NCI-H69 (cell line): ENCODE measurements around the gene ZNF57.
"Not testable (repeated sequence)": the region's sequence is repeated elsewhere in the genome, so short reads cannot be mapped to it uniquely, and the experiment has no call there.

ENCODE experiments used
- DNase-seq: peaks from one replicate; lab custom pipeline; 2025; lab: John Stamatoyannopoulos, UW

ZNF57 gene

DNA sequence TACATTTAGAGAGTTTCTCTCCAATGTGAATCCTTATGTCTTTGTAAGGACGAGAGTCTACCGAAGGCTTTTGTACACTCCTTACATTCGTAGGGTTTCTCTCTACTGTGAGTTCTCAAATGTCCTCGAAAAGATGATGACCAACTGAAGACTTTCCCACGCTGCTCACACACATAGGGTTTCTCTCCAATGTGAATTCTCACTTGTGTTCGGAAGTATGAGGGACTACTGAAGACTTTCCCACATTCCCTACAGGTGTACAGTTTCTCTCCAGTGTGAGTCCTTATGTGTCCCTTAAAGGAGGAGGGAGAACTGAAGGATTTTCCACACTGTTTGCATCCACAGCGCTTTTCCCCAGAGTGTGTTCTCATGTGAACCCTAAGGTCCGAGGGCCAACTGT, 4.0 kb upstream of the ZNF57 start:
- DNase-seq = no peak

DNA sequence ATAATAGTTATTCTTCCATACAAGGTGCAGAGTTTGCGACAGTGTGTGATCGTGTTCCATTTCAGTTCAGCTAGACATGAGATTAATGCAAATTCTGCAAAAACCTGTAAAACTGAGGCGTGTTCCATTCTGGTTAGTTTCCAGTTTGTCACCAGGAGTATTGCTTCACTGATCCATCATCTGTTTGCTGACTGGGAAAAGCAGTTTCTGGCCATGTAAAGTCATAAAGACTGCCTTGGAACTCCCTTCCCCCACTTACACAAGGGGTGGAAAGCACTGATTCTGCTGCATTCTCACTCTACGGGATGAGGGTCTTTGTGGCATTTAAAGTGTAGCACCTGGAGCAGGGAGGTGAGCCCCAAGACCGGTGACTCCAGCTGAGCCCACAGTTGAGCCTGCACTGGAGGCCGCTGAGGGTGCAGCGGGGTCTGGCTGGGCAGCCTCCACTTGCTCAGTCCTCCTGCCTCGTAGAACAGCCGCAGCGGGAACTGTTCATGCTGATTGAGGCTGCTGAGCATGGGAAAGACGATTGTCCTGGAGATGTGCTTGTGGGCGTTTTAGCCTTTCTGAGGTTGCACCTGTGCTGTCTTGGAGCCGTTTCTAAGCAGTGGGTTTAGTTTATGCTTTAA, 2.0 kb downstream of the ZNF57 start:
- no peak for DNase-seq

DNA sequence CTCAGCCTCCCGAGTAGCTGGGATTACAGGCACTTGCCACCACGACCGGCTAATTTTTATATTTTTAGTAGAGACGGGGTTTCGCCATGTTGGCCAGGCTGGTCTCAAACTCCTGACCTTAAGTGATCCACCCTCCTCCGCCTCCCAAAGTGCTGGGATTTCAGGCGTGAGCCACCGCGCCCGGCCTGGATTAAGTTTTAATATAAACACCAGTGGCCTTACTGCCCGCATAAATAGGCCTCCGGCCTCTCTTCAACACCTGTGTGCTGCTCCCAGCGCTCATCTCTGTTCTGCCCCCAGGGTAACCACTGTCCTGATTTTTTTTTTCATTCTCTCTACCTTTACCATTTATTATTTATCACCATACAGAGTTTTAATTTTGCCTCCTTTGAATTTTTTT, 2.6 kb downstream of the ZNF57 start:
- not testable (repeated sequence) for DNase-seq

DNA sequence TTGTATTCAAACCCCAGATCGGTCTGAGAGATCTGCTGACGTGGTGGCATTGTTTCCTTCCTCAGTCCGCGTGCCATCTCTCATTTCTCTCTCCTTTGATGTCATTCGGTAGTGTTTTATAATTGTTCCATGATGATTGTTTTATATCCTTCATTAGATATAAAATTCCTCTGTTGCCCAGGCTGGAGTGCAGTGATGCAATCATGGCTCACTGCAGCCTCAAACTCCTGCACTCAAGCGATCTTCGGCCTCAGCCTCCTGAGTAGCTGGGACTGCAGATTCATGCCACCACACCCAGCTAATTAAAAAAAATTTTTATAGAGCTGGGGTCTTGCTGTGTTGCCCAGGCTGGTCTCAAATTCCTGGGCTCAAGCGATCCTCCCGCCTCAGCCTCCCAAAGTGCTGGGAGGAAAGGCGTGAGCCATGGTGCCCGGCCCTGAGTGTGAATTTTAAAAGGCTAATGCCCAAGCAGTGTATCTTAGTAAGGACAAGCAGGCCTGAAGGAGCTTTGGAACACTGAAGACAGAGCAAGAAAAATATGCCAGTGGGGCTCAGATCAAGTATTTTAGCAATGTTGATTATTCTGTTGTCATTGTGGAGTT, 5.3 kb downstream of the ZNF57 start:
- no peak for DNase-seq

DNA sequence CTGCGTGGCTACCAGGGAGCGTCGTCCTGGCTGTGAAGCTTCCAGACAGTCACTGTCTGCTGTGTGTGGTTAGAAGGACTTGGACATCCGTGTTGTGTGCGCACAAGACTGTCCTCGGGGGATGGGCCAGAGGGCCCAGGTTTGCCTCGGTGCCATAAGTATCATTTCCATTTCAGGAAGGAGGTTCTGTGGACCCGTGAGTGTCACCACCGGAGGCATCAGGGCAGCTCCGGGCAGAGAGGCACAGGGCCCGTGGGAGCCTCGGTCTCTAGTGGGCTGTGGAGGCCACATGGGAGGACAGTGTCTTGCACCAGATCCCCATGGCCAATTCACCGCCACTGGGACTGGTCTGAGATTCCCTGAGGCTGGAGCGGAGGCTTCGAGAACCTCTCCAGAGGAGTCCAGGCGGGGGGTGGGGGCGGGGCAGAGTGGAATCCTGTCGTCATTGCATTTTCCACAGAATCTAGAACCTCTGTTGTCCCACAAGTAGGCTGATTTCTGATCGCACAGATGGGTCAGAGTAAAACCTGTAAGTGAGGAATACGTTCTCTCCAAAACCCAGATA, 6.0 kb downstream of the ZNF57 start:
- DNase-seq = no peak

DNA sequence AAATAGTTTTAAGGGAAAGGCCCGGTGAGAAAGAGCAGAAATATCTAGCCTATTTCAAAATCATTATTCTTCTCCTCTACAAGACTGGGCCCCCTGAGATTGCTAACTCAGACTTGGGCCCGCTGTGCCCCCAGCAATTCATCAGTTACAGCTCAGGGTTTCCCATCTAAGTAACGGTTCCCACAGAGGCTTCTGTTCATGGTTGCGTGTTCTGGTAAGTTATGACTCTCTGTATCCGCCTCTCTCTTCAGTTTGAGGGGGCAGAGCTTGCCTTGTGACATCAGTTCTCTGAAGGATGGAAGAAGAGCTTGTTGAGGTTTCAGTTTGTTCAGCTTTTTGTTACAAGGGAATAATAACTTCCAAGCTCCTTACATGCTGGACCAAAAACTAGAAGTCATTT, 11.6 kb downstream of the ZNF57 start:
- DNase-seq = no peak

DNA sequence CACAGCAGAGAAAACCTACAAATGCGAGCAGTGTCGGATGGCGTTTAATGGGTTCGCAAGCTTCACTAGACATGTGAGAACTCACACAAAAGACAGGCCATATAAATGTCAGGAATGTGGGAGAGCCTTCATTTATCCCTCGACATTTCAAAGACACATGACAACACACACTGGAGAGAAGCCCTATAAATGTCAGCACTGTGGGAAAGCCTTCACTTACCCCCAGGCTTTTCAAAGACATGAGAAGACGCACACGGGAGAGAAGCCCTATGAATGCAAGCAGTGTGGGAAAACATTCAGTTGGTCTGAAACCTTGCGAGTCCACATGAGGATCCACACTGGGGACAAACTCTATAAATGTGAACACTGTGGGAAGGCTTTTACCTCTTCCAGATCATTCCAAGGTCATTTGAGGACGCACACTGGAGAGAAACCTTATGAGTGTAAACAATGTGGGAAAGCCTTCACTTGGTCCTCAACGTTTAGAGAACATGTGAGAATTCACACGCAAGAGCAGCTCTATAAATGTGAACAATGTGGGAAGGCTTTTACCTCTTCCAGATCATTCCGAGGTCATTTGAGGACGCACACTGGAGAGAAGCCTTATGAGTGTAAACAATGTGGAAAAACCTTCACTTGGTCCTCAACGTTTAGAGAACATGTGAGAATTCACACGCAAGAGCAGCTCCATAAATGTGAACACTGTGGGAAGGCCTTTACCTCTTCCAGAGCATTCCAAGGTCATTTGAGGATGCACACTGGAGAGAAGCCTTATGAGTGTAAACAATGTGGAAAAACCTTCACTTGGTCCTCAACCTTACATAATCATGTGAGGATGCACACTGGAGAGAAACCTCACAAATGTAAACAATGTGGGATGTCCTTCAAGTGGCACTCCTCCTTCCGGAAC, 16.8 kb downstream of the ZNF57 start:
- DNase-seq = no peak

DNA sequence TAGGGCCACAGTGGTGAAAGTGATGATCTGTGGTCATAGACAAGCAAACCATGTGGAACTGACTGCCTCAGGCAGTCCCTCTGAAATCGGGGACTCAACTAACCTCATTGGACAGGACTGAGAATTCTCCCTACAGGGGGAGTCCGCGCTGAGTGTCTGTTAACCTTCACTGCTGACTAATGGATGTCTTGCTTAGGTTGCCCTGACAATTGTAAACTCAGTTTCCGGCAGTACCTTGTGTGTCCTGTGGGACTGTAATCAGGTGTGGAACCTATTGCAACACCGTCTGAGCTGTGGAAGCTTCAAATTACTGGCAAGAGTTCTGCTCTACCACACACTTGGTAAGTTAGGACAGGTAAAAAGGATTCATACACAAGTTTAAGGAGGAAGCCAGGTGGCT, 22.3 kb downstream of the ZNF57 start:
- DNase-seq = peak; percentile 94

DNA sequence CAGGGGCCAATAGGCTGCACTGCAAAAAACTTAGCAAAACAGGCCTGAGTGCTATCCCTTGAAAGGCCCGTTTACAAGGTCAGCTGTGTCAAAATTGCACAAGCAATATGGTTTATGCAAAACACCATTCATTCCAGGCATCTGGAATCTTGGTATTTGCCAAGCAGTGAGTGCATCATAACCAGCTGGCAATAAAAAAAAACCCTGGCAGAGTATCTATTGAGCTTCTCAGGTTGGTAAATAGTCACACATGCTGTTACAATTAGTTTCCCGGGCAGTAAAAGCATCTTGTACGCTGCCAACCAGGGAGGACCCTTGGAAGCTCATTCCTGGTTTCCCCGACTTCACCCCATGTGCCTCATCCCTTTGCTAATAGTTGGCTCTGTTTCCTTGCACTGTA, 22.8 kb downstream of the ZNF57 start:
- peak; percentile 96 for DNase-seq

DNA sequence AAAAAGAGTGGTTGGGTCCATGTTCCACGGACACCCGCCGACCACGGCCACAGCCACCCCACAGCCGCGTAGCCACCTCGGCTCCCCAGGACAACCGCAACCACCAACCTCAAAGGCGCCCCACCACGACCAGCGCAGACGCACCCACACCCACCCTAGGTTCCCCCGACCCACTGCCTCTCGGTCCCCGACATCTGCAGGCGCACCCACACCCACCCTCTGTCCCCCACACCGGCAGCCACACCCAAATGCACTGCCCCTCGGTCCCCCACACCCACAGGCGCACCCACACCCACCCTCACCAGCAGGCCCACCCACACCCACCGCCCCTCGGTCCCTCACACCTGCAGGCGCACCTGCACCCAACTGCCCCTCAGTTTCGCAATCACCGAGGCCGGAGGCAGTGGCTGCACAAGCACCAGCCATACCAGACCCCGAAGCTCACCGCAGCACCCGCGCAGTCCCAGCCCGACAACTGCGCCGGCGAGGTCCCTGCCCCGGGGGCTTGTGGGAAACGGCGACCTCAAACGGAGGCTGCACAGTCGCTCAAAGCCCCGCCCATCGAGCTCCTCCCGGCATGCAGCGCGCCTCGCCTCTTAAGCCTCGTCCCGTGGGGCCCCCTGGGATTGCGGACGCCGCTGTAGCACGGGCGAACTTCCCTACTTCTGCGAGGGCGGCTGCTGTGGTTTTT, 25.8 kb downstream of the ZNF57 start:
- no peak for DNase-seq

DNA sequence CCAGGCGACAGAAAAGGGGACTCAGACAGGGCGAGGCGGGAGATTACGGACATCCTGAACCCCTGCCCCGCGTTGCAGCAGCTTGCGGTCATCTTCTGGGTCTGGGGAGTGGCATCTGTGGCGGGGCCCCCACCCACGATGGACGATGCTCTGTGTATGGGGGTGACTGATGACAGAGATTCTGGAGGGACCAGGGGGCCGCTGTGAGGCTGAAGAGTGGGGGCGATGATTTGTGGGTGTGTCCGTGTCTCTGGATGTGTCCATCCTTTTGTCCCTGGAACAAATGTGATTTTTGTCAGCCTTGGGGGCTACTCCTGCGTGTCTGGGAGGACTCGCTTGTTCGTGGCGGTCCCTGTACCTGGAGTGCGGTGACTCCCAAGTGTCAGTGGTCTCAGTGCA, 26.3 kb downstream of the ZNF57 start:
- DNase-seq = no peak

DNA sequence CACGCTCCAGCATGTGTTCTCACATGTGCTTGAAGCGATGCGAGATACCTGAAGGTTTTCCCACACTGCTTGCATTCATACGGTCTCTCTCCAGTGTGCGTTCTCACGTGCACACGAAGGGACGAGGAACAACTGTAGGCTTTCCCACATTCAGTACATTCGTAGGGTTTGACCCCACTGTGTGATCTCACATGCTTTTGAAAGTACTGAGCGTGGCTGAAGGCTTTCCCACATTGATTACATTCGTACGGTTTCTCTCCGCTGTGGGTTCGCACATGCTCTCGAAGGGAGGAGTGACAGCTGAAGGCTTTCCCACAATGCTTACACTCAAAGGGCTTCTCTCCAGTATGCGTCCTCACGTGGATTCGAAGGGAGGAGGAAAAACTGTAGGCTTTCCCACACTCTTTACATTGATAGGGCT, 32.8 kb downstream of the ZNF57 start:
- no peak for DNase-seq

DNA sequence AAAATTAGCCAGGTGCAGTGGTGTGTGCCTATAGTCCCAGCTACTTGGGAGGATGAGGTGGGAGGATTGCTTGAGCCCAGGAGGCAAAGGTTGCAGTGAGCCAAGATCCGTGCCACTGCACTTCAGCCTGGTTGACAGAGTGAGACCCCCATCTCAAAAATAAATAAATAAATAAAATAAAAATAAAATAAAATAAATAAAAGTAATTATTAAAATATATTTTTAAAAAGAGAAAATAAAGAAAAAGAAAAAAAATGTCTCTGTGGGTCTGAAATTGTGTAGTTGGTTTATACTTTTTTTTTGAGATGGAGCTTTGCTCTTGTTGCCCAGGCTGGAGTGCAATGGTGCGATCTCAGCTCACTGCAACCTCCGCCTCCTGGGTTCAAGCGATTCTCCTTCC, 35.1 kb downstream of the ZNF57 start:
- DNase-seq = not testable (repeated sequence)

DNA sequence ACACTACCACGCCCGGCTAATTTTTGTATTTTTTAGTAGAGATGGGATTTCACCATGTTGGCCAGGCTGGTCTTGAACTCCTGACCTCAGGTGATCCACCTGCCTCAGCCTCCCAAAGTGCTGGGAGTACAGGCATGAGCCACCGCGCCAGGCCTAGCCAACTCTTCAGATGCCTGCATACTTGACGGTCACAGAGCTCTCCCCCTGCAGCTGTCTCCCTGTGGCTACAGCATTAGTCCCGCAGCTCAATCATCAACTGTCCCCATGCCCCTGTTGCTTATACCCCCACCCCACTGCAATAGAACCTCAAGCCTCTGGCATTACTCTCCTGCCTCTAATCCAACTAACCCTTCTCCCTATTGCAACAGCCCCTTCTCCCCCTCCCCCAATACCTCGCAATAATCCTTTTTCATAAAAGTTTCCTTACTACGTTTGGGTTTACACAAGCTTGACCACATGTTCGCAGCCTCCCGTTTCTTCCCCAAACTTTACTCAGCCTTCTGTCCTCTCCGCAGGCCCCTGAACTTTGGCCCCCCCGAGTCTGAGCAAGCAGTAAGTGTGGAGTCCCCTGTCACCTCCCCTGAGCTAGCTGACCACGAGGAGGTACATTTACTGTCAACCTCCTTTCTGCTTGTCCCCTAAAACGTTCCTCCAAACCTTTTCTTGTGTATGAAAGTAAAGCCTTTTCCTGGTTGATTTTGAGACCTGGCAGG, 42.4 kb downstream of the ZNF57 start:
- DNase-seq = no peak

DNA sequence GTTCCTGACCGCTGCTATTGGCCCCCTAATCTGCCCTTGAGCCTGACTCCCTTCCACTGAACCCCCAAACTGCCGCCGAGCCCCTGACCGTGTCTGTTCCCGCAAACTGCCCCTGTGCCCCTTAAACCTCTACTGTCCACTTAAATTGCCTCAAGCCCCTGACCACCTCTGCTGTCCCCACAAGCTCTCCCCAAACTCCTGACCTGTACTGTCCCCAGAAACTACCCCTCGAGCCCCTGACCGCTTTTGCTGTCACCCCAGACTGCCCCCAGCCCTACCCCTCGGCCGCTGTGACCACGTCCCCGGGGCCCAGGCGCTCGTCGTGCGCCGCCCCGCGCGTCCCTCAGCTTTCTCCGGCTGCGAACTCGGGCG, 43.7 kb downstream of the ZNF57 start:
- DNase-seq = no peak

DNA sequence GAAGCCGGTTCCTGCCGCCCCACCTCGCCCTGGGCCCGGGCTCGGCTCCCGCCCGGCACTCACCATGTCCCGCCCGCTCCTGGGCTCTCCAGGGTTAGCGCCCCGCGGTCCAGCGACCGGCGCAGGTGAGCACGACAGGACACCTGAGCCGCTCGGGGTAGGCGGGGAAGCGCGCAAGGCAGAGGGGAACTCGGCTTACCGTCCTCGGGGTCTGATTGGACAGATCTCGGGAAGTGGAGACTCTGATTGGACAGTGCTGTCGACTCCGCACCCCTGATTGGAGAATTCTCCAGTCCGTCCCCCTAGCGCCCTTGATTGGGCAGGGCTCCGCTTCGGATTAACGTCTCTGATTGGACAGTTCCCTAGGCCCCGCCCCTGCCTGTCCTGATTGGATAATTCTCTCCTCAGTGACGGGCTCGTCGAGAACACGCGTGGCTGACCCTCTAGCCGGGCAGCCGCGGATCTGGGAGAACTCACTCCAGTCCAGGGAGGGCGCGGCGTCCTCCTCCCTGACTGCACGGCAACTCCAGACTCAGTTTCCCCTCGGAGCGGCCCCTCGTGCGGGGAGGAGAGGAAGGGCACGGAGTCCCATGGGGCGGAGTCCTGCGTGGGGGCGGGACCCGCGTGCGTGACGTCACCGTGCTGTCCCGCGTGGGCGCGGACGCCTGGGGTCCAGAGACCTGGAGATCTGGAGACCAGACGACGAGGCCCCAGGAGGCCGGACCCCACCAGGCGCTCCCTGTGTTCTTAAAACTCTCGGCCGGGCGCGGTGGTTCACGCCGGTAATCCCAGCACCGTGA, 44.2 kb downstream of the ZNF57 start, which contains the start of gene ZNF77:
Gene ZNF77 (minus strand): TSS at position 197 of the 800 bp plus-strand sequence. CDS start 131 bp downstream, at position 66.
- DNase-seq = peak; percentile 100

DNA sequence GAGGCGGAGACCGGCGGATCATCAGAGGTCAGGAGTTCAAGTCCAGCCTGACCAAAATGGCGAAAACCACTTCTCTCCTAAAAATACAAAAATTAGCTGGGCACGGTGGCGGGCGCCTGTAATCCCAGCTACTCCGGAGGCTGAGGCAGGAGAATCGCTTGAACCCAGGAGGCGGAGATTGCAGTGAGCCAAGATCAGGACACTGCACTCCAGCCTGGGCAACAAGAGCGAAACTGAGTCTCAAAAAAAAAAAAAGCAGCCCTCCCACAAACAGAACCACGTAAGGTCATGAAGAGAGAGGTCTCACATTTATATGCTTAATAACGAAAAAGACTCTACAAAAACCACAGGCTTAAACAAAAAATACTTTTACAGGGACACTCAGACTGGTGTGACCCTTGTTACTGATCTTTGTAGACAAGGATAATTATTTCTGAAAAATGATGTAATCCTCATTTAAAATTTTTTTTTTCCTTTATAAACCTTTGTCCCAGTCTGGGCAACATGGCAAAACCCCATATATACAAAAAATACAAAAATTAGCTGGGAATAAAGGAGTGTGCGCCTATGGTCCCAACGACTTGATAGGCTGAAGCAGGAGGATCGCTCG, 45.0 kb downstream of the ZNF57 start:
- no peak for DNase-seq

DNA sequence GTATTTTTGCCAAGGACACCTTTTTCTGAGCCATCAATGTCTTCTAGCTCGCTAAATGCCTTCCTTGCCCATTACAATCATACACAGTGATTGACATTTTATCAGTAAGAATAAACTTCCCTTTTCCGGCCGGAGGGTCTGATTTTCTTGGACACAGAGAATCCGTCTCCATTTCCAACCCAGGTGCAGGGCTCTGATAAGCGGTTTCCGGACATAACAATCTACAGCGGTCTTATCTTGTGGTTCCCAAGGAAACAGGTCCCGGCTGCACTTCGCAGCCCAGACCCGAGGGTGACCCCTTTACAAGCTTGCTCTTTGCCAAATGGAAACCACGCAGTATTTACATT, 49.2 kb downstream of the ZNF57 start:
- peak; percentile 51 for DNase-seq

DNA sequence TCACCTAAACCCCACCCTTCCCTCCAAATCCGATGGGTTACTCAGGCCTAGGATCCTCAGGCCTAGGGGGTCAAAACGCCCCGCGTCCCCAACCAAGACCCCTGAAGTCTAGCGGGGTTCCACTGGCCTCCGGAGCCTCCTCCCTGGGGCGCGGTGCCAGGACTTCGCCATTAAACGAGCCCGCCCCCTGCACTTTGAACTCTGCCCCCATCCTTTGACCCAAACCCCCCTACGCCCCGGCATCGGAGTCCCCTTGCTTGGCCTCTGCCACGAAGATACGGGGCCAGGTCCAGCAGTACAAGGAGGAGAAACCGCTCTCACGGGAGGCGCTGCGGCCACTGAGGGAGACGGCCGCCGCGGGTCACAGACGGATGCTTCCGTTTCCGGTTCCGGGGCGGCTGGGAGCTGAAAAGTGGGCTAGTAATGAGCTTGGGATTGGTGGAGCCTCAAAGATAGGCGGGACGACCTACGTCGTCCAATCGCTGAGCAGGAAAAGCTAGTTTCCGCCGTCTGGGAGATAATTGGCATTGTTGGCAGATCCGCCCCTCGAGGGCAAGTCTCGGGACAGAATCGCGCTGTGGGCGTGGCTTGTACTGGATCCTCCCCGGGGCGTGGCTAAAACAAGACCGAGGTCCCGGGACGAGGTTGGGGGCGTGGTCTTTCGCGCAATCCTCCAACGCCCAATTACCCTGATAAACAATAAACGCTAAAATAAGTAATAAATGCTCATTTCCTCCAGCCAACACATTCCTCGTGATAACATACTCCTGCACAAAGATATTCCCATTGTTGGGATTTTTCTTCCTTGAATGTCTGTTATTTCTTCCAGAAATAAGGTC, 49.8 kb downstream of the ZNF57 start:
- peak; percentile 100 for DNase-seq
